H1 (cell line): ENCODE data around the gene ADNP2. TPM values are rescaled to one million over a fixed set of nuclear protein-coding genes. Genes with fewer than 3 reads are reported as not detected.

Source experiments
- CTCF ChIA-PET: fragments of 300-600 bp; sonication (Branson Sonifier 250); formaldehyde crosslinking; loops from one replicate; lab custom pipeline; 2021; ENCODE audit not compliant: partially characterized antibody; lab: Charles Lee
- POLR2A ChIA-PET: fragments of 300-600 bp; sonication (Branson Sonifier 250); formaldehyde crosslinking; loops from one replicate; lab custom pipeline; 2021; ENCODE audit warnings: inconsistent platforms; ENCODE audit not compliant: partially characterized antibody; lab: Charles Lee
- DNase-seq, 2 experiments: peaks; one replicate each; pipeline versions ENCODE4 v3.0.0 to v3.0.0-alpha.2; 2010 to 2022; ENCODE audit warnings: low spot score in 2 of 2, low read depth in 1 of 2, mixed read lengths in 1 of 2
- FAIRE-seq: peaks from 2 replicates; lab custom pipeline; 2011; peaks lifted over from hg19 to GRCh38; lab: Jason Lieb, UNC
- H2AFZ ChIP-seq: 2 replicates; pipeline ENCODE4 v1.8.1; 2012; ENCODE audit warnings: low read length, inconsistent platforms
- H2AK5ac ChIP-seq: 2 replicates; pipeline ENCODE4 v1.6.1; 2013; ENCODE audit warnings: low read depth, low read length
- H2BK120ac ChIP-seq: replicated peaks from 2 replicates; pipeline ENCODE3; 2013; ENCODE audit warnings: low read depth, low read length, inconsistent platforms
- H2BK12ac ChIP-seq: 2 replicates; pipeline ENCODE4 v1.6.1; 2013; ENCODE audit warnings: low read depth, low read length
- H2BK15ac ChIP-seq: 2 replicates; pipeline ENCODE4 v1.6.1; 2013; ENCODE audit warnings: low read length
- H2BK20ac ChIP-seq: 2 replicates; pipeline ENCODE4 v1.6.1; 2013; ENCODE audit warnings: low read length
- H2BK5ac ChIP-seq: 2 replicates; pipeline ENCODE4 v1.6.1; 2013; ENCODE audit warnings: low read depth, low read length
- H3K14ac ChIP-seq: 2 replicates; pipeline ENCODE4 v1.6.1; 2013; ENCODE audit warnings: inconsistent platforms; ENCODE audit not compliant: insufficient read length
- H3K18ac ChIP-seq: 2 replicates; pipeline ENCODE4 v1.6.1; 2013; ENCODE audit warnings: low read length; ENCODE audit errors: extremely low read depth
- H3K23ac ChIP-seq: 2 replicates; pipeline ENCODE4 v1.6.1; 2013; ENCODE audit warnings: inconsistent platforms; ENCODE audit not compliant: insufficient read length
- H3K23me2 ChIP-seq: 2 replicates; pipeline ENCODE4 v1.6.1; 2013; ENCODE audit warnings: low read depth, low read length
- H3K27ac ChIP-seq: 2 replicates; pipeline ENCODE4 v1.6.1; 2011; ENCODE audit warnings: low read depth, low read length, inconsistent platforms
- H3K27me3 ChIP-seq, 4 experiments: replicated peaks in 1 of 4; 1 replicate in 1 of 4; 2 replicates in 3 of 4; pipeline versions ENCODE4 v1.6.1 to v1.8.1; 2011 to 2013; ENCODE audit warnings: low read length in 3 of 4, mild to moderate bottlenecking in 3 of 4, inconsistent platforms in 2 of 4, mixed read lengths in 2 of 4, moderate library complexity in 1 of 4; ENCODE audit not compliant: control insufficient read depth in 3 of 4, insufficient read depth in 3 of 4; ENCODE audit errors: extremely low read depth in 1 of 4
- H3K36me3 ChIP-seq, 4 experiments: 2 replicates each; pipeline versions ENCODE4 v1.6.1 to v1.8.1; 2011 to 2013; ENCODE audit warnings: mild to moderate bottlenecking in 4 of 4, low read length in 3 of 4, moderate library complexity in 2 of 4, control low read depth in 1 of 4, inconsistent platforms in 1 of 4; ENCODE audit not compliant: insufficient read depth in 4 of 4, control insufficient read depth in 2 of 4
- H3K4ac ChIP-seq: replicated peaks from 2 replicates; pipeline ENCODE3; 2013; ENCODE audit warnings: low read length, low read depth, mixed read lengths, inconsistent platforms; ENCODE audit not compliant: insufficient read length
- H3K4me1 ChIP-seq, 4 experiments: replicated peaks in 1 of 4; 1 replicate in 1 of 4; 2 replicates in 3 of 4; pipeline versions ENCODE4 v1.6.1 to v1.8.1; 2011 to 2013; ENCODE audit warnings: low read length in 3 of 4, inconsistent platforms in 2 of 4, mixed read lengths in 1 of 4; ENCODE audit not compliant: insufficient read depth in 4 of 4, control insufficient read depth in 3 of 4
- H3K4me2 ChIP-seq, 2 experiments: 2 replicates each; pipeline versions ENCODE4 v1.6.1 to v1.8.1; 2011 to 2013; ENCODE audit warnings: low read depth in 2 of 2, low read length in 2 of 2, control low read depth in 1 of 2, inconsistent platforms in 1 of 2, mild to moderate bottlenecking in 1 of 2; ENCODE audit not compliant: insufficient read depth in 1 of 2
- H3K4me3 ChIP-seq, 4 experiments: fragments of 200-600, 300-600 bp in 1 of 4; sonication (generic), shearing (Covaris generic), sonication (Bioruptor Twin) in 1 of 4; 2 replicates each; pipeline versions ENCODE4 v1.5.1 to v1.8.1; 2011 to 2016; ENCODE audit warnings: low read length in 4 of 4, low read depth in 3 of 4, control low read depth in 2 of 4, inconsistent platforms in 2 of 4, mild to moderate bottlenecking in 2 of 4, mixed read lengths in 1 of 4, moderate library complexity in 1 of 4; ENCODE audit not compliant: insufficient read depth in 2 of 4; ENCODE audit errors: extremely low read depth in 1 of 4
- H3K56ac ChIP-seq: replicated peaks from 2 replicates; pipeline ENCODE3; 2013; ENCODE audit warnings: low read depth, mild to moderate bottlenecking, mixed read lengths, low read length, inconsistent platforms; ENCODE audit not compliant: insufficient read length
- H3K79me1 ChIP-seq: 2 replicates; pipeline ENCODE4 v1.6.1; 2013; ENCODE audit warnings: low read depth, low read length, control low read depth
- H3K79me2 ChIP-seq, 2 experiments: 2 replicates each; pipeline versions ENCODE4 v1.6.1 to v1.8.1; 2012 to 2013; ENCODE audit warnings: low read length in 2 of 2, mild to moderate bottlenecking in 2 of 2, inconsistent platforms in 1 of 2; ENCODE audit not compliant: insufficient read depth in 2 of 2, control insufficient read depth in 1 of 2
- H3K9ac ChIP-seq, 4 experiments: replicated peaks in 1 of 4; 1 replicate in 1 of 4; 2 replicates in 3 of 4; pipeline versions ENCODE4 v1.6.1 to v1.8.1; 2011 to 2013; ENCODE audit warnings: low read depth in 3 of 4, low read length in 3 of 4, control low read depth in 2 of 4, mild to moderate bottlenecking in 2 of 4, moderate library complexity in 2 of 4, inconsistent platforms in 1 of 4; ENCODE audit errors: extremely low read depth in 1 of 4
- H3K9me3 ChIP-seq, 2 experiments: 2 replicates each; pipeline versions ENCODE4 v1.6.1 to v1.8.1; 2012 to 2013; ENCODE audit warnings: mild to moderate bottlenecking in 2 of 2, moderate library complexity in 2 of 2, control low read depth in 1 of 2, inconsistent platforms in 1 of 2, low read depth in 1 of 2, low read length in 1 of 2, mixed read lengths in 1 of 2; ENCODE audit not compliant: insufficient read depth in 2 of 2
- H4K20me1 ChIP-seq, 2 experiments: replicated peaks in 1 of 2; 2 replicates each; pipeline versions ENCODE3 to v1.8.1; 2011 to 2013; ENCODE audit warnings: inconsistent platforms in 2 of 2, low read length in 2 of 2, mild to moderate bottlenecking in 1 of 2; ENCODE audit not compliant: insufficient read depth in 2 of 2, control insufficient read depth in 1 of 2
- H4K5ac ChIP-seq: 2 replicates; pipeline ENCODE4 v1.6.1; 2013; ENCODE audit warnings: low read length, low read depth, mixed read lengths, inconsistent platforms; ENCODE audit not compliant: insufficient read length
- H4K8ac ChIP-seq: 2 replicates; pipeline ENCODE4 v1.8.0; 2013; ENCODE audit warnings: mild to moderate bottlenecking, moderate library complexity, low read length, inconsistent platforms; ENCODE audit not compliant: insufficient read depth; ENCODE audit errors: extremely low read depth
- H4K91ac ChIP-seq: replicated peaks from 2 replicates; pipeline ENCODE3; 2013; ENCODE audit warnings: low read length, mixed read lengths, inconsistent platforms; ENCODE audit not compliant: insufficient read length
- CHD2 ChIP-seq: IDR thresholded peaks from 2 replicates; pipeline ENCODE4 v1.6.1; 2012; ENCODE audit warnings: low read length, improper control_type of control experiment
- EZH2 ChIP-seq: fragments of 200-600 bp; sonication (generic); IDR thresholded peaks from 2 replicates; pipeline ENCODE4 v1.7.1; 2012; ENCODE audit warnings: low read depth, mild to moderate bottlenecking, moderate library complexity, low read length, inconsistent platforms; ENCODE audit not compliant: severe bottlenecking
- HDAC6 ChIP-seq: IDR thresholded peaks from one replicate; pipeline ENCODE4 v1.7.1; 2012; ENCODE audit warnings: low read depth, mild to moderate bottlenecking, inconsistent platforms, low read length, moderate library complexity
- TAF1 ChIP-seq: IDR thresholded peaks from 2 replicates; pipeline ENCODE4 v1.6.1; 2011; ENCODE audit warnings: mild to moderate bottlenecking, low read depth, low read length
- WGBS, 2 experiments: shearing (Covaris generic) in 1 of 2; methylation state at CpG; one replicate each; pipeline versions ENCODE4 v1.1.6 to v1.1.7; 2013 to 2015; ENCODE audit warnings: low lambda C conversion rate in 2 of 2, mixed read lengths in 2 of 2, inconsistent platforms in 1 of 2, low coverage in 1 of 2, missing lambda C conversion rate in 1 of 2; ENCODE audit not compliant: insufficient replicate concordance in 2 of 2, insufficient coverage in 1 of 2, insufficient read length in 1 of 2; ENCODE audit errors: extremely low coverage in 1 of 2, missing lambda C conversion rate in 1 of 2; 5-methylcytosine and 5-hydroxymethylcytosine counted together
- polyA plus RNA-seq, 7 experiments: library from polyadenylated mRNA; depleted of rRNA in 3 of 7; stranded (reverse) in 5 of 7; unstranded in 2 of 7; fragments of >200 nt in 5 of 7; fragments of 200-250 nt in 2 of 7; gene quantifications; 1 replicate in 5 of 7; 2 replicates in 1 of 7; 4 replicates in 1 of 7; pipeline versions ENCODE4 v1.2.1 to v1.2.3, GENCODE V29; 2011 to 2013; ENCODE audit warnings: missing spikeins in 2 of 7, mixed read lengths in 2 of 7
- total RNA-seq: library from RNA; stranded (reverse); fragmentation: NEBNext Ultra II Directional; extraction: Animal tissue kit (Norgen Biotek cat#: 25700); gene quantifications from 2 replicates; pipeline ENCODE4 v1.2.1, GENCODE V29; 2021

Gene ADNP2
- total and polyA plus RNA-seq, 2 of the 8 experiments (the other 6 are each of a cell fraction or from before 2014, with no cell fraction given), result 25.1 to 61.6 TPM

DNA sequence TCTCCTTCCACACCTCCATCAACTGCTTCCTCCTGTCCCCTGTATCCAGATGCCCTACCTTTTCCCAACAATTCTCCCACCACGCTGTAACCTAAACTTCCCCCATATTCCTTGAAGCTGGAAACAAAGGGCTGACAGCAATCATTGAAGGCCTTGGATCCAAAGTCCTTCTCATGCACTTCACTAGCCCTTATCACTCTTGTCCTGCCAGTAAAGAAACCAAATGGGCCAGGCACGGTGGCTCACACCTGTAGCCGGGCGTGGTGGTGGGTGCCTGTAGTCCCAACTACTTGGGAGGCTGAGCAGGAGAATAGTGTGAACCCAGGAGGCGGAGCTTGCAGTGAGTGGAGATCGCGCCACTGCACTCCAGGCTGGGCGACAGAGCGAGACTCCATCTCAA, 11.9 kb upstream of the ADNP2 start:
- Histone ChIP-seq H2BK12ac (no peak overlapping the region), H3K36me3 (no peaks in the 10 kb centered on the region), H3K27me3 (no peaks in the 10 kb centered on the region; a peak in 1 of 7 replicates), H3K23me2 (no peaks in the 10 kb centered on the region), H2BK120ac (no peak overlapping the region), H3K4ac (no peak overlapping the region), H3K14ac (no peak overlapping the region), H3K56ac (no peak overlapping the region), H3K23ac (no peak overlapping the region), H3K9ac (no peak overlapping the region), H2BK5ac (no peak overlapping the region), H3K79me2 (no peaks in the 10 kb centered on the region), H3K4me3 (no peak overlapping the region), H3K4me1 (no peaks in the 10 kb centered on the region), H3K18ac (no peak overlapping the region), H3K9me3 (no peaks in the 10 kb centered on the region), H3K27ac (no peak overlapping the region), H4K5ac (no peak overlapping the region), H2AFZ (no peak overlapping the region), H4K91ac (no peak overlapping the region), H2BK20ac (no peak overlapping the region), H3K79me1 (no peaks in the 10 kb centered on the region), H3K4me2 (no peak overlapping the region), H2BK15ac (0 out of 2 replicates have a peak overlapping the region, but pooled peaks have one; percentile 81), H4K20me1 (no peaks in the 10 kb centered on the region), H4K8ac (no peak overlapping the region), H2AK5ac (no peak overlapping the region)
- ChIA-PET CTCF (no interaction called here), POLR2A (no interaction called here)
- no peak for TF ChIP-seq CHD2
- no peak for TF ChIP-seq HDAC6
- no peak for TF ChIP-seq TAF1
- no peak for TF ChIP-seq EZH2
- FAIRE-seq (no peak), DNase-seq (no peak)
- WGBS, 2 experiments, result 94% methylated on average over 9 of the region's 9 CpGs; no CpG with 5 or more reads in 1 of the 2 experiments
